ENCODE measurements around the gene GALM.
"Not testable (repeated sequence)": the region's sequence is repeated elsewhere in the genome, so short reads cannot be mapped to it uniquely, and the experiment has no call there.

The GALM gene

GRCh38 chr2:38682008-38682575 is 16.2 kb downstream of the GALM start:
- no peak for DNase-seq (ENCODE audit: low read depth)
- TF ChIP-seq CTCF (conservative IDR thresholded peaks at IDR 0.05; ENCODE audit: low read depth, low read length) = no peak
- no peak overlapping the region for H3K4me3 ChIP-seq (ENCODE audit: low read depth, low read length)

GRCh38 chr2:38682620-38683019 is 16.7 kb downstream of the GALM start:
- not testable (repeated sequence) for H3K4me3 ChIP-seq (ENCODE audit: low read depth, low read length); DNase-seq (ENCODE audit: low read depth)

- TF ChIP-seq CTCF (conservative IDR thresholded peaks at IDR 0.05; ENCODE audit: low read depth, low read length) = no peak
- no peak overlapping the region for H3K4me3 ChIP-seq (ENCODE audit: low read depth, low read length)
- no peak for DNase-seq (ENCODE audit: low read depth)
These were observed 17.9 kb downstream of the GALM start for GRCh38 chr2:38683766-38684165.

GRCh38 chr2:38685116-38685735 is 19.3 kb downstream of the GALM start:
- TF ChIP-seq CTCF (conservative IDR thresholded peaks at IDR 0.05; ENCODE audit: low read depth, low read length) = no peak

GRCh38 chr2:38690499-38691420 is 24.8 kb downstream of the GALM start:
- H3K4me3 ChIP-seq (ENCODE audit: low read depth, low read length) = no peak overlapping the region
- TF ChIP-seq CTCF (conservative IDR thresholded peaks at IDR 0.05; ENCODE audit: low read depth, low read length) = no peak
- DNase-seq (ENCODE audit: low read depth) = peak; percentile 93

More at GRCh38 chr2:38685116-38685735, 19.3 kb downstream of the GALM start:
- H3K4me3 ChIP-seq (ENCODE audit: low read depth, low read length) = no peak overlapping the region
- peak; percentile 47 for DNase-seq (ENCODE audit: low read depth)

GRCh38 chr2:38691994-38692393 is 26.1 kb downstream of the GALM start:
- no peak for TF ChIP-seq CTCF (conservative IDR thresholded peaks at IDR 0.05; ENCODE audit: low read depth, low read length)
- no peak for DNase-seq (ENCODE audit: low read depth)
- no peak overlapping the region for H3K4me3 ChIP-seq (ENCODE audit: low read depth, low read length)

GRCh38 chr2:38692636-38693318 is 26.9 kb downstream of the GALM start:
- DNase-seq (ENCODE audit: low read depth) = no peak
- TF ChIP-seq CTCF (conservative IDR thresholded peaks at IDR 0.05; ENCODE audit: low read depth, low read length) = no peak
- no peak overlapping the region for H3K4me3 ChIP-seq (ENCODE audit: low read depth, low read length)
